Suppressor macrophage treated with lipopolysaccharide for 1 hour (primary cell): ENCODE data around the gene ZNF536.
"Not testable (repeated sequence)": the region's sequence is repeated elsewhere in the genome, so short reads cannot be mapped to it uniquely, and the experiment has no call there.

ENCODE experiments used
- DNase-seq, 3 donors: peaks; one replicate each; pipeline ENCODE4 v3.0.0-alpha.2; 2020 to 2022

The ZNF536 gene

DNA sequence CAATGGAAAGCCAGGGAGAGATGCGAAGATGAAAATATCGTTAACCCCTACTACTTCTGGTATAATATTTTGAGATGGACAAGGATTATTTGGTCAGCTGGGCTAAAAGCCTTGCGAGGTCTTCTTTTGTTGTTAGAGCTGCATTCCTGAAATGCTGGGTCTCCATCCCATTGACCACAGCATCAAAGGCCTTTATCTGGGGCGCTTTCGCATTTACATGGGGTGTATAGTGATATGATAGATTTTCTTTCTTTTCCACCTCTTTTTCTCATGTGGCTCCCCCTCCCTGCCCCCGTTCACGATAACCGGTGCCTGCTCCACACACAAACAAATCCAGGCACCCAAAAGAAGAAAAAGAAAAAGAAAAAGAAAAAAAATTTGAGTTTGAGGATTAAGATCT lies 77.5 kb downstream of the ZNF536 start:
- no peak for DNase-seq

- no peak for DNase-seq
Observed at GRCh38 chr19:30450100-30450499, 77.9 kb downstream of the ZNF536 start.

DNA sequence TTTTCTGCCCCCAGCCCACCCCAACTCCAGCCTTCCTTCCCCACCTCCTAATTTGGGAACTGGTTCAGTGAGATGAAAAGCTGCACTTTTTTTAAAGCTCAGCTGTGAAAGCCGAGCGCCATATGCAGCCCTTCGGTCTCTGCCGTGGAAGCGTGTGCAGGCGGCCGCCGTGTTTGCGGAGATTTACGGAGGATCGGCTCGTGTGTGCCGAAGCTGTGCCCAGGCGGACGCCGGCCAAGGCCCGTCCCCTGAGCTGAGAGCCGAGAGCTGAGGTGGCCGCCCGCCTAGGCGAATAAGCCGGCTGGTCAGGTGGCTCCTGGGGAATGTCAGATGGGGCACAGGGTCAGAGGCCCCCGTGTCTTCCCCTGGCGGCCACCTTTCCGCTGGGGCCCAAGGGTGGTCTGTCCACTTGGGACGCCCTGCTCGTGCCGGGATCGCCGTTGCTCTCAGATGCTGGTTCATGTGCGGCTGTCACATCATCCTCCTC lies 78.7 kb downstream of the ZNF536 start:
- no peak for DNase-seq

- DNase-seq = no peak
Observed at GRCh38 chr19:30452931-30453330, 80.7 kb downstream of the ZNF536 start.

DNA sequence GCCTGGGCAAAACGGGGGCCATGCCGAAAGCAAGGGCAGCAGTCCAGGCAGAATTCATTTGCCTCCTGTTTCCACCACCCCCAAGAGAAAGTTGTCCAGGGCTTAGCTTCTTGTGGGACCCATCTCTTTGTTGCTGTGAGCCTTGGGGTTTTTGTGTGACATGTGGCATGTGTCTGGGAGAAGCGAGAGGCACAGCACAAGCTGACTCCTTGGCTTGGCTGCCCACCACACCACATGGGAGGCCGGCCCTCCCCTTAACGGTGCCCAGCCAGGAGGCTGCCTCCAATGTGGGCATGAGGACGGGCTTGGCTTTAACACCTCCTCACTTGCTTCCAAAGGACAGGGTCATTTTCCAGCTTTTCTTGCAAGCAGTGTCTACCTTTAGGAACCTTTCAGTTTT lies 81.6 kb downstream of the ZNF536 start:
- DNase-seq = no peak

DNA sequence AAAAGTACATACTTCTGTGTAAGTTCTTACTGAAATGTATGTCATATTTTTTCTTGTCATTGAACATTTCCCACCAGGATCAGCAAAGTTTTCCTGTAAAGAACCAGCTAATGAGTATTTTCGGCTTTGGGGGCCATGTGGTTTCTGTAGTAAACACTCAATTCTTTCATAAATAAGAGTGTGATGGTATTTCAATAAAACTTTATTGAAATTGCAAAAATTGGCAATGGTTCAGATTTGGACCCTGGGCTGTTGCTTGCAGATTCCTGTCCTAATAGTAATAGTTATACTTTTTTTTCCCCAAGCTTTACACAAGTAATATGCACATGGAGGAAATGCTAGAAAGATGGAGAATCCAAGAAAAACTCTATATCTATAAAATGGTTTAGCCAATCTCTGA lies 83.7 kb downstream of the ZNF536 start:
- no peak for DNase-seq

DNA sequence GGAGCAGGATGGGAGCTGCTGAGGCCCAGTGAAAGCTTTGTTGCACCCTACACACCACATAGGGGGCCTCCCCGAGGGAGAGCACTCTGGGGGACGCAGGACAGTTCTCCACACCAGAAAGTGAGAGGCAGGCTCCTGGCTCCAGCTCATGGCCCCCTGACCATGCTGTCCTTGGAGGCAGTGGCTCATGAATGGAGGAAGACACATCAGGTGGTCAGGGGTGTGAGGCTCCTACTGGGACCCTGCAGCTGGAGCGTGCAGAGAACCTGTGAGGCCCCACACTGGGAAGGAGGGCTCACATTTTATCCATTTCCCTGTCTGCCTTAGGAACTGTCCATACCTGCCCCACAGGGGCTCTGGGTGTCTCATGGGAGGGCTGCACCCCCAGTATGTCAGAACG lies 85.3 kb downstream of the ZNF536 start:
- DNase-seq = no peak

DNA sequence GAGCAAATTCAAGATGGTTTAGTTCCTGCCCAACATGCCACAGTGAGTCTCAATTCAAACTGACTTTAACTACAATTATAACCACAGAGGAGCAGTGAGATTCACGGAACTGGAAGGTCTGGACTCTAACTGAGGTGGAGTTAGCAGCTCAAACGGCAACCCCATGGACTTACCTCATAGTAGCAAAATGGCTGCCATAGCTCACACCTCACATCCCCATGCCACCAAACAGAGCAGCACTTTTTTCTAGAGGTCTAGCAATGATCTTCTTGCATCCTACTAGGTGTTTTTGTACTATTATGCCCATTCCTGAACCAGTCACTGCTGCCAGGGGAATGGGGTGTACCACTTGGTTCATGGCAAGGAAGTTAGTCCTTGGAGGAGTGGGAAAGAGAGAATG lies 87.7 kb downstream of the ZNF536 start:
- no peak for DNase-seq

DNA sequence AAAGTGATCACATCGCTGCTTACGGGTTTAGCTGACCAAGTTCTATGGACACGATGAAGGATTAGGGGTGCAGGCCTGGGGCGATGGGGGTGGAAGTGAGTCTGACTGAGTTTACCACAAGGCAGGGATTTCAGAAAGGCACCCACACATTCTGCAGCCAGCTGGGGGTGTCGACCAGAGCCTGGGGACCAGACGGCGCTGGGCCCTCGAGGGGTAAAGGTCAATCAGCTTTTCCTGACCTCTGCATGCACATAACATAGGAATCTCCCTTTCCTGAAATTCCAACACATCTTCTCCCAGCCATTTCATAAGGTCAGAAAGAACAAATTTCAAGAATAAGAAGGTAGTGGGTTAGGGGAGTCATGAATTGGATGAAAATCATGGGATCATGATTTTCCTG lies 92.0 kb downstream of the ZNF536 start:
- no peak for DNase-seq

DNA sequence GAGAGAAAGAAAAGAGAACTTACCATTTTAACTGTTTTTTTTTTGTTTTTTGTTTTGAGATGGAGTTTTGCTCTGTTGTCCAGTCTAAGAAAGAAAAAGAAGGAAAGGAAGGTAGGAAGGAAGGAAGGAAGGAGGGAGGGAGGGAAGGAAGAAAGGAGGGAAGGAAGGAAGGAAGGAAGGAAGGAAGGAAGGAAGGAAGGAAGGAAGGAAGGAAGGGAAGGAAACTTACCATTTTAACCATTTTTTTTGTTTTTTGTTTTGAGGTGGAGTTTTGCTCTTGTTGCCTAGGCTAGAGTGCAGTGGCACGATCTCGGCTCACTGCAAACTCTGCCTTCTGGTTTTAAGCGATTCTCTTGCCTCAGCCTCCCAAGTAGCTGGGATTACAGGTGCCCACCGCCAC lies 94.4 kb downstream of the ZNF536 start:
- DNase-seq = not testable (repeated sequence)

- no peak for DNase-seq
Observed at GRCh38 chr19:30467239-30467638, 95.1 kb downstream of the ZNF536 start.

- DNase-seq = no peak
Observed at GRCh38 chr19:30469774-30470173, 97.6 kb downstream of the ZNF536 start.

DNA sequence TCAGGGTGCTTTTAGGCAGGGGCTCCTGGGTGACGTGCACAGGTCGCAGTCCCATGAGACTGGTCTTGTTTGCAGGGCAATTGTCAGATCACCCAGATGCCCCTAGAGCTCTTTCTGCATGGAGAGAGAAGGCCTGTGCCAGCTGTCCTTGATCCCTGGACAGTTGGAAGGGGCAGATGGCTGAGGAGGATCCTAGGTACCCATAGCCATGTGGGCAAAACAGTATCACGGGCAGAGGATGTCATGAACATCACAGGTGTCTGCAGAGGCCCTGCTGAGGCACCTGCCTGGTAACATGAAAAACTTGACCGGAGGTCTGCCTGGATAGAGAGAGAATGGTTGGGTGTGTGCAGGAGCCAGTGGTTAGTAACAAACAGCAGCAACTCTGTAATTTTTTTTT lies 99.3 kb downstream of the ZNF536 start:
- DNase-seq = no peak

DNA sequence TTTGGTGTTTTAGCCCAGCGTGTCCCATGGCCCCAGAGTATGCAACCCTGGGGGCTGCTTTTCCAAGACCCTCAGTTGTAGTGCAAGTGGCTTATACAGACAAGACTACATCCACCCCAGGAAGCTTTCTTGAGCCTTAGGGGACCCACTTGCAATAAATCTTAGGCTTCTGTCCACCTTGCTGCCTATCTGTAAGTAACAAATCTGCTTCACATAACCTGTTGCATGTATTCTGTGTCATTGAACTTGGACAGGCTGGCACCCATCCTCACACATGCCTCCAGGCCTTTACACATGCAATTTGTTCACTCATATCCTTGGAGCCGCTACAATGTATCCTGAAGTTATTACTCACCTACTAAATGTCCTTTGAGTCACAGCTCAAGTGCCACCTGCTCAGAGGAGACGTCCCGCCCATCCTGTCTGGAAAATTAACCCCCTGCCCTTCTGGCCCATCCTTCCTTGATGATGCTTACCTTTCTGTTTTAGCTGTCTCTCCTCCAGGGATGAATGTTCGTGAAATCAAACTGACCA lies 101.2 kb downstream of the ZNF536 start:
- DNase-seq = no peak

GRCh38 chr19:30476997-30477396 lies 104.8 kb downstream of the ZNF536 start:
- DNase-seq = no peak

DNA sequence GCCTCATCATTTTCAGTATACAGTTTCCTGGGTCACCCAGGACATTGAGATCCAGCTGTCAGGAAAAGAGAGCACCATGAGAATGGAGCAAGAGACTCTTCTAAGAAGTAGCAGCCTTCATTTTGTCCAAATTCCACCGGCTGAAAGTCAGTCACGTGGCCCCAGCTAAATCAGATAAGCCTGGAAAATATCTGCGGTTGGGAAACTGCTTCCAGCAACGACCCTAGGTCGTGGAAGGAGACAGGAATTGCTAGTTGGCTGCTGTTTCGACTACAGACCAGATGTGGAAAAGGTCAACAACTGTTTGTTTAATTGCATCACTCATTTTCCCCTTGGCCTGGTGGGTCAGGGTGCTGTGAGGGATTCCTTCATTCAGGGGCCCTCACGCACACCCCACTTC lies 107.0 kb downstream of the ZNF536 start:
- DNase-seq = no peak

DNA sequence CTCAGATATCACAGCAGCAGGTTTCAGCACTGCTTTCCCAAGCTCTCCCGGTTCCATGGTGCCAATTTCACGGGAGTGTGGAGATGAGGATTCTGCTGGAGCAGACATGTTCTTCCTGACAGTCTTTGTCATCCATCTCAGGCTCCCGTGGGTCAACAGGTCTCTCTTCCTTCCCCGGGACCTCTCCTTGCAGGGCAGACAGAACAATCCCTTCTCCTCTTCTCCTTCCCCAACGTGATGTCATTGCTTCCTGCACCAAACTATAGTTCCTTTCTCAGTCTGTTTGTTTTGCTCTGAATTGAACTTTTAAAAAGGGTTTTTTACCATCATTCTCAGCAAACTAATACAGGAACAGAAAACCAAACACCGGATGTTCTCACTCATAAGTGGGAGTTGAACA lies 107.9 kb downstream of the ZNF536 start:
- DNase-seq = no peak

DNA sequence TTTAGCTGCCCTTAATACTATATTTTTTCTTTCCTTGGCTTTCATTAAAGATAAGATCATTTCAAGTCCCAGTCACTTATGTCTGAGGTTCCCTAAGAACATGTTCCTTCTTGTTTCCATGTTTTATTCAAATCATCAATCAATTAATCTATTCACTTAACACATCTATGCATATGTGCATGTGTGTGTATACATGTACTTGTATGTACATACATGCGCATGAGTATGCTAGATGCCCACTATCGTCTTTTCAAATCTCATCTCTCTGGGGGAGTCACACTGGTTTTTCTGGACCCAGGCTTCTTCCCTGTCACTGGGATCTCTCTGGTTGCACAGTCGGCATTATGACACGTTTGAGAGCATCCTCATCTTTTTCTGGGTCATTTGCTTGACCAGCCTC lies 108.9 kb downstream of the ZNF536 start:
- DNase-seq = no peak

DNA sequence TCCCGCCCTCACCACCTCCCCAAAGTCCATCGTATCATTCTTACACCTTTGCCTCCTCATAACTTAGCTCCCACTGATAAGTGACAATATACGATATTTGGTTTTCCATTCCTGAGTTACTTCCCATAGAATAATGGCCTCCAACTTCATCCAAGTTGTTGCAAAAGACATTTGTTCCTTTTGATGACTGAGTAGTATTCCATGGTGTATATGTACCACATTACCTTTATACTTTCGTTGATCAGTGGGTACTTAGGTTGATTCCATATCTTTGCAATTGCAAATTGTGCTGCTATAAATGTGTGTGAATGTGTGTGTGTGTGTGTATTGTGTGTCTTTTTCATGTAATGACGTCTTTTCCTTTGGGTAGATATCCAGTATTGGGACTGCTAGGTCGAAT lies 109.6 kb downstream of the ZNF536 start:
- no peak for DNase-seq

- no peak for DNase-seq
Observed at GRCh38 chr19:30482956-30483355, 110.8 kb downstream of the ZNF536 start.

DNA sequence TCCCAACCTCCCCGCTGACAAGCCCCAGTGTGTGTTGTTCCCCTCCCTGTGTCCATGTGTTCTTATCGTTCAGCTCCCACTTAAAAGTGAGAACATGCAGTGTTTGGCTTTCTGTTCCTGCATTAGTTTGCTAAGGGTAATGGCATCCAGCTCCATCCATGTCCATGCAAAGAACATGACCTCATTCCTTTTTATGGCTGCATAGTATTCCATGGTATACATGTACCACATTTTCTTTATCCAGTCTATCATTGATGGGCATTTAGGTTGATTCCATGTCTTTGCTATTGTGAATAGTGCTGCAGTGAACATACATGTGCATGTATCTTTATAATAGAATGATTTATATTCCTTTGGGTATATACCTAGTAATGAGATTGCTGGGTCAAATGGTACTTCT lies 114.1 kb downstream of the ZNF536 start:
- not testable (repeated sequence) for DNase-seq

- DNase-seq = no peak
Observed at GRCh38 chr19:30487178-30487577, 115.0 kb downstream of the ZNF536 start.

- DNase-seq = no peak
Observed at GRCh38 chr19:30488191-30488590, 116.0 kb downstream of the ZNF536 start.

GRCh38 chr19:30490760-30491159 lies 118.6 kb downstream of the ZNF536 start:
- no peak for DNase-seq

- DNase-seq = no peak
Observed at GRCh38 chr19:30492586-30493270, 120.5 kb downstream of the ZNF536 start.
